Activated CD8-positive, alpha-beta memory T cell treated with anti-CD3 and anti-CD28 coated beads, Interleukin-2, amount 50 U/mL, for 4 hours (primary cell): ENCODE data around the gene ATCAY.

Experiments used
- DNase-seq: peaks from one replicate; pipeline ENCODE4 v3.0.0-alpha.2; 2020

Gene ATCAY

DNA sequence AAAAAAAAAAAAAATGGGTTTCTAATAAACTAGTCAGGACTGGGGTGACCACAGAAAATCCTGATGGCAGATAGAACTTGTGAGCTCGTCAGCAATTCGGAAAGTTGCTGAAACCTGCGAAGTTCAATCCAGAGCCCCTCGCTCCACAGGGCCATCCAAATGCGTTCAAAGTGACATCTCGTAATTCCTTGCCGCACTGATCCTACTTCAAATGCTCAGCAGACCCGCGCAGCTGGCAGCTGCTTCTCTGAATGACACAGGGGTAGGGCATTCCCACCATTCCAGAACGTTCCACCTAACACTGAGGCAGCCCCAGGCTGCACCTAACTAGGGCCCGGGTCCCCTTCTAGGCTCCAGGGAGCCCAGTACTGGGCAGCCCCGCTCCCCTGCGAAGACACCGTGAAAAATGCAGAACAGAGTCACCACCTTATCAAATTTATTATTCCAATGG lies 95.2 kb downstream of the ATCAY start:
- DNase-seq = no peak

DNA sequence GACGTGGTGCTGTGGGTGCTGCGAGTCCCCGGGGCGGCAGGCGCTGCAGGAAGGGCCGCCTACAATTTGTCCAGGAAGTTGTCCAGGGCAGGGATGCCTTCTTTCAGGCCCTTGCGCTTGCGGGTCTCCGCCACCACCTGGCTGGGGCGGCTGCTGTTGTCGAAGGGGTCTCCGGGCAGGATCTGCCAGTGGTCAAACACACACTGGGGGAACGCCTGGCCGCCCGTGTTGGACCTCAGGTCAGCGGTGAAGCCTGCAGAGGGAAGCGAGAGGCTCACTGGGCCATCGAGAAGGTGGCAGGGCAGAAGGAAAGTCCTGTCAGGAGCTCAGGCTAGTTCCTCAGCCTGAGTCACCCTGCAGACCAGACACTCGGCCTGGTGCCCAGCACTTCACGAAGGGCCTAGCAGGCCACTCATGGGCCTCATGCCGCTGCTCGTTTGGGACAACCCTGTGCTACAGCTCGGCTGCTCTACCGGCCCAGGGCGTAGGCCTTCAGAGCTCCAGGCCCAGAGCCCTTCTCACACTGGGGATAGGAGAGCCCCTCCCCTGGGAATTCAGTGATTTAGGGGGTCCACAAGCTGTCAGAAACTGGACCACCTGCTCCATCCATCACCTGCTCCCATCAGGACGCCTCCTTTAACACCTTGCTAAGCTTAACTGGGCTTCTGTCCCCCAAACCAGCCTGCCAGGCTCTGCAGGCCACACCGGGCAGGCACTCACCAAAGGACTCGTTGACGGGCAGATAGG lies 96.2 kb downstream of the ATCAY start:
- no peak for DNase-seq
